Gastrocnemius medialis (tissue), 4 donors: Measurements from ENCODE around the gene SGMS1. TPM values are rescaled to one million over a fixed set of nuclear protein-coding genes. Genes with fewer than 3 reads are reported as not detected.

Experiments
- ATAC-seq, 2 donors: fragments of 150-250 bp; one replicate each; pipeline ENCODE4 v1.9.1; 2016
- DNase-seq, 2 donors: peaks; one replicate each; pipeline ENCODE4 v3.0.0-alpha.2; 2019
- H3K27ac ChIP-seq, 4 donors: fragments of 200-600 bp; sonication (generic); 1 replicate in 1 of 4; 2 replicates in 3 of 4; pipeline ENCODE4 v1.5.1; 2016 to 2018; ENCODE audit warnings: mild to moderate bottlenecking in 2 of 4, moderate library complexity in 1 of 4
- H3K27me3 ChIP-seq, 3 donors: fragments of 200-600 bp; sonication (generic) in 2 of 3; 1 replicate in 1 of 3; 2 replicates in 2 of 3; pipeline versions ENCODE4 v1.5.1 to v1.6.0; 2016 to 2019; ENCODE audit warnings: mild to moderate bottlenecking in 1 of 3, moderate library complexity in 1 of 3
- H3K36me3 ChIP-seq, 2 donors: fragments of 200-600 bp; sonication (generic) in 1 of 2; one replicate each; pipeline ENCODE4 v1.5.1; 2017 to 2018
- H3K4me1 ChIP-seq, 2 donors: fragments of 200-600 bp; sonication (generic) in 1 of 2; one replicate each; pipeline ENCODE4 v1.5.1; 2016 to 2017; ENCODE audit warnings: mild to moderate bottlenecking in 2 of 2
- H3K4me3 ChIP-seq, 4 donors: fragments of 200-600 bp; sonication (generic) in 3 of 4; 1 replicate in 1 of 4; 2 replicates in 3 of 4; pipeline ENCODE4 v1.5.1; 2016 to 2019; ENCODE audit warnings: mild to moderate bottlenecking in 2 of 4
- H3K9me3 ChIP-seq, 3 donors: fragments of 200-600 bp; sonication (generic) in 2 of 3; 1 replicate in 1 of 3; 2 replicates in 2 of 3; pipeline ENCODE4 v1.5.1; 2016 to 2019
- CTCF ChIP-seq, 5 experiments: fragments of 450-650 bp in 3 of 5; fragments of 200-600 bp in 2 of 5; sonication (generic) in 2 of 5; IDR thresholded peaks in 4 of 5; conservative IDR thresholded peaks in 1 of 5; 1 replicate in 4 of 5; 2 replicates in 1 of 5; pipeline ENCODE4 v1.5.1; 2016 to 2019; ENCODE audit warnings: antibody characterized with exemption in 5 of 5, mild to moderate bottlenecking in 3 of 5, moderate library complexity in 3 of 5
- POLR2A ChIP-seq, 2 donors: fragments of 450-650 bp; IDR thresholded peaks; one replicate each; pipeline ENCODE4 v1.6.1; 2017; ENCODE audit warnings: antibody characterized with exemption in 2 of 2, mild to moderate bottlenecking in 2 of 2, moderate library complexity in 2 of 2
- in situ Hi-C, 4 donors: fragments of 200-750 bp; cut with MboI; loops; one replicate each; pipeline versions ENCODE4 v1.15.0 to v1.8.0; 2017; ENCODE audit warnings: low sequenced_read_pairs in 4 of 4
- intact Hi-C: fragments of 100-400 bp; cut with DNase I; formaldehyde crosslinking; loops from one replicate; pipeline ENCODE4 v1.15.1; 2023; ENCODE audit warnings: low total_unique reads
- total RNA-seq, 4 donors: library from RNA; depleted of rRNA; stranded (reverse); fragments of >200 nt; gene quantifications; one replicate each; pipeline versions ENCODE4 v1.1.0 to v1.2.3, GENCODE V29; 2016

Gene SGMS1
- total RNA-seq, 4 donors from 2014 or later: 17.6 to 30.7 (median 25.0) TPM

DNA sequence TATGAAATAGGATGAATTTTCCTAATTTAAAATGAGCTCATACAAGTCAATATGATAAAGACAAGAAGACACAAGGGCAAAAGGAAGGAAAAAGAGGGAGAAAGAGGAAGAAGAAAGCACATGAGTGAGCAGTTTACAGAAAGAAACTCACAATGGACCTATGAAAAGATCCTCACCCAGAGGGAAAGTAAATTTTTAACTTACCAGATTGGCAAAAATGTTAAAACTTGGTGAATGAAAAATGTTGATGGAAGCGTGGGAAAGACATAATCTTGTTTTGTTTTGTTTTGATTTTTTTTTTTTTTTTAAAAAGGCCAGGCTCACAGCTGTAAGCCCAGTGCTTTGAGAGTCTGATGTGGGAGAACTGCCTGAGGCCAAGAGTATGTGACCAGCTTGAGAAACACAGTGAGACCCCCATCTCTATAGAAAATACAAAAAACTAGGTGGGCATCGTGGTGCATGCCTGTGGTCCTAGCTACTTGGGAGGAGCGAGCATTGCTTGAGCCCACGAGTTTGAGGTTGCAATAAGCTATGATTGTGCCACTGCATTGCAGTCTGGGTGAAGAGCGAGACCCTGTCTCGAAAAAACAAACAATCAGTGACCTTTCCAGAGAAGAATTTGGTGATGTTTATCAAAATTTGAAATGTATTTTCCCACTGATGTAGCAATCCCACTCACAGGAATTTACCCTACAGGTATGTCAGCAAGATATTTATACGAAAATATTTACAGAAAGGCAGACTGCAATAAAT lies 219.6 kb downstream of the SGMS1 start:
- in situ Hi-C loops: loop anchor here in 1 of 4 donors (25.0 kb wide), 1 partner anchor 208 kb away; the partner anchor contains the start of gene SGMS1

GRCh38 chr10:50403074-50403473 lies 220.7 kb downstream of the SGMS1 start:
- Histone ChIP-seq H3K4me3 (no peak overlapping the region), H3K4me1 (peaks cover 10 to 13% of the 10 kb centered on the region in 2 donors), H3K27ac (no peak overlapping the region), H3K9me3 (no peaks in the 10 kb centered on the region), H3K27me3 (no peaks in the 10 kb centered on the region), H3K36me3 (no peaks in the 10 kb centered on the region)
- DNase-seq (no peak), ATAC-seq (no peak)
- TF ChIP-seq POLR2A (IDR thresholded peaks at IDR 0.05): no peak
- no peak for TF ChIP-seq CTCF (IDR thresholded peaks at IDR 0.05 in 4 of 5, conservative IDR thresholded peaks at IDR 0.05 in 1 of 5)
- intact Hi-C loops: no loop called here
- in situ Hi-C loops: loop anchor here in 1 of 4 donors (25.0 kb wide), 1 partner anchor 209 kb away; the partner anchor contains the start of gene SGMS1

More for the DNA sequence above, 219.6 kb downstream of the SGMS1 start:
- intact Hi-C loops: no loop called here
- Histone ChIP-seq H3K9me3 (no peaks in the 10 kb centered on the region), H3K36me3 (no peaks in the 10 kb centered on the region), H3K27ac (no peak overlapping the region), H3K4me1 (peaks cover 0 to 1% of the 10 kb centered on the region in 2 donors), H3K4me3 (no peak overlapping the region), H3K27me3 (no peaks in the 10 kb centered on the region)
- TF ChIP-seq POLR2A (IDR thresholded peaks at IDR 0.05): no peak
- no peak for TF ChIP-seq CTCF (IDR thresholded peaks at IDR 0.05 in 4 of 5, conservative IDR thresholded peaks at IDR 0.05 in 1 of 5)
- DNase-seq (no peak), ATAC-seq (no peak)

- no peak for TF ChIP-seq POLR2A (IDR thresholded peaks at IDR 0.05)
- no peak for TF ChIP-seq CTCF (IDR thresholded peaks at IDR 0.05 in 4 of 5, conservative IDR thresholded peaks at IDR 0.05 in 1 of 5)
- no peaks in the 10 kb centered on the region for H3K9me3 ChIP-seq
- H3K27me3 ChIP-seq: no peaks in the 10 kb centered on the region
- peaks cover 16 to 19% of the 10 kb centered on the region in 2 donors for H3K4me1 ChIP-seq
- H3K4me3 ChIP-seq: no peak overlapping the region
- ATAC-seq (no peak), DNase-seq (no peak)
- in situ Hi-C loops: loop anchor here in 1 of 4 donors (25.0 kb wide), 1 partner anchor 210 kb away; the partner anchor contains the start of gene SGMS1
- intact Hi-C loops: no loop called here
- no peaks in the 10 kb centered on the region for H3K36me3 ChIP-seq
- no peak overlapping the region for H3K27ac ChIP-seq
These were observed 221.3 kb downstream of the SGMS1 start for GRCh38 chr10:50402466-50402865.

DNA sequence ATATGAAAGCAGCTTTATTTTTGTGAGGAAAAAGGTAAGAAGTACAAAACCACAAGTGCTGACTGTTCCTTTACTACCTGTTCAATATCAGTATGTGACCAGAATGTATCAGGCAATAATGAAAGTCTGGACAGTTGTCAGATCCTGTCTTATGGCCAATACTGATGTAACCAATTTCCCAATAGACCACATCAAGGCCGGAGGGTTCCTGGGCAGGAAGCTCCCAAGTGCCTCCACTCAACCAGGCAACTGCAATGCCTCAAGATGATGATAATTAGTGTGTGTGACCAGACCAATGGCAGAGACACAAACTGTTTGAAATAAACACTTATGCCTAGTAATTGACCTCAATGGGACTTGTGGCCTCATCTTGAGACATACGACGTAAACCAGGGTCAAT lies 223.1 kb downstream of the SGMS1 start:
- Histone ChIP-seq H3K27ac (no peak overlapping the region), H3K27me3 (no peaks in the 10 kb centered on the region), H3K9me3 (no peaks in the 10 kb centered on the region), H3K4me1 (peaks cover 22 to 27% of the 10 kb centered on the region in 2 donors), H3K36me3 (no peaks in the 10 kb centered on the region), H3K4me3 (no peak overlapping the region)
- intact Hi-C loops (no loop called here), in situ Hi-C loops (loop anchor here in 1 of 4 donors (25.0 kb wide), 1 partner anchor 212 kb away; the partner anchor contains the start of gene SGMS1)
- TF ChIP-seq POLR2A (IDR thresholded peaks at IDR 0.05) (no peak), CTCF (IDR thresholded peaks at IDR 0.05 in 4 of 5, conservative IDR thresholded peaks at IDR 0.05 in 1 of 5) (no peak)
- no peak for ATAC-seq
- DNase-seq: no peak
